ENCODE data around the gene CLDN9.

- TF ChIP-seq CTCF (IDR thresholded peaks at IDR 0.05): no peak
- TF ChIP-seq EZH2 (IDR thresholded peaks at IDR 0.05; ENCODE audit: borderline replicate concordance, insufficient read depth, low read depth, low read length, poor library complexity, severe bottlenecking): no peak
These were observed 36.0 kb upstream of the CLDN9 start for GRCh38 chr16:2976673-2977072.
